Activated CD4-positive, alpha-beta T cell treated with anti-CD3 and anti-CD28 coated beads, Interleukin-2, amount 10 ng/mL, durations not matched to agents 7 days and 5 days (primary cell): Measurements from ENCODE around the gene MTAP. TPM values are rescaled to one million over a fixed set of nuclear protein-coding genes. Genes with fewer than 3 reads are reported as not detected.

Experiments used
- CTCF ChIA-PET: fragments of 350-600 bp; sonication (Branson Sonifier 250); formaldehyde crosslinking; loops from one replicate; lab custom pipeline; 2021; ENCODE audit warnings: antibody characterized with exemption; lab: Charles Lee
- POLR2A ChIA-PET: fragments of 350-600 bp; sonication (Branson Sonifier 250); formaldehyde crosslinking; loops from one replicate; lab custom pipeline; 2021; ENCODE audit warnings: antibody characterized with exemption; lab: Charles Lee
- DNase-seq: peaks from one replicate; pipeline ENCODE4 v3.0.0-alpha.2; 2020
- H3K27ac Mint-ChIP-seq: one replicate; pipeline ENCODE4 v1.8.0; 2021; ENCODE audit warnings: mild to moderate bottlenecking, moderate library complexity, mixed read lengths
- H3K27me3 Mint-ChIP-seq: one replicate; pipeline ENCODE4 v1.8.0; 2021; ENCODE audit warnings: mixed read lengths
- H3K36me3 Mint-ChIP-seq: one replicate; pipeline ENCODE4 v1.8.0; 2021; ENCODE audit warnings: low read depth, mixed read lengths
- H3K4me1 Mint-ChIP-seq: one replicate; pipeline ENCODE4 v1.8.0; 2021; ENCODE audit warnings: mixed read lengths
- H3K4me3 Mint-ChIP-seq: one replicate; pipeline ENCODE4 v1.8.0; 2021; ENCODE audit warnings: mild to moderate bottlenecking, moderate library complexity, mixed read lengths
- H3K9me3 Mint-ChIP-seq: one replicate; pipeline ENCODE4 v1.8.0; 2021; ENCODE audit warnings: mixed read lengths
- total RNA-seq, 2 experiments: library from RNA; stranded (reverse); gene quantifications; one replicate each; pipeline ENCODE4 v1.2.3, GENCODE V29; 2021

The MTAP gene
- total RNA-seq, 2 experiments from 2014 or later: 51.8 to 57.4 TPM

- Mint-ChIP-seq H3K4me3 (no peak overlapping the region), H3K4me1 (no peaks in the 10 kb centered on the region), H3K9me3 (peaks cover 32% of the 10 kb centered on the region), H3K36me3 (peaks cover 15% of the 10 kb centered on the region), H3K27ac (peak overlapping the region; percentile 3), H3K27me3 (peaks cover 3% of the 10 kb centered on the region)
- POLR2A ChIA-PET: no interaction called here
- no peak for DNase-seq
- CTCF ChIA-PET: no interaction called here
Observed at GRCh38 chr9:21904371-21904770, 101.9 kb downstream of the MTAP start.

- Mint-ChIP-seq H3K4me1 (no peaks in the 10 kb centered on the region), H3K36me3 (peaks cover 17% of the 10 kb centered on the region), H3K4me3 (no peak overlapping the region), H3K9me3 (peaks cover 34% of the 10 kb centered on the region), H3K27me3 (peaks cover 3% of the 10 kb centered on the region), H3K27ac (no peak overlapping the region)
- ChIA-PET POLR2A (no interaction called here), CTCF (no interaction called here)
- no peak for DNase-seq
Observed at GRCh38 chr9:21904776-21905175, 102.3 kb downstream of the MTAP start.

- no peaks in the 10 kb centered on the region for H3K4me1 Mint-ChIP-seq
- H3K4me3 Mint-ChIP-seq: no peak overlapping the region
- CTCF ChIA-PET: no interaction called here
- H3K27ac Mint-ChIP-seq: no peak overlapping the region
- no peak for DNase-seq
- POLR2A ChIA-PET: no interaction called here
- H3K9me3 Mint-ChIP-seq: peaks cover 30% of the 10 kb centered on the region
- H3K27me3 Mint-ChIP-seq: no peaks in the 10 kb centered on the region
- H3K36me3 Mint-ChIP-seq: peaks cover 12% of the 10 kb centered on the region
Observed at GRCh38 chr9:21906213-21906612, 103.8 kb downstream of the MTAP start.

GRCh38 chr9:21906881-21907280 is 104.4 kb downstream of the MTAP start:
- H3K36me3 Mint-ChIP-seq: peaks cover 12% of the 10 kb centered on the region
- H3K4me1 Mint-ChIP-seq: no peaks in the 10 kb centered on the region
- H3K9me3 Mint-ChIP-seq: peaks cover 30% of the 10 kb centered on the region
- H3K4me3 Mint-ChIP-seq: no peak overlapping the region
- no peak for DNase-seq
- no peaks in the 10 kb centered on the region for H3K27me3 Mint-ChIP-seq
- POLR2A ChIA-PET: no interaction called here
- no peak overlapping the region for H3K27ac Mint-ChIP-seq
- CTCF ChIA-PET: interaction anchor here (0.7 to 0.8 kb wide), 2 partner anchors 11 to 24 kb away, joined by 3 to 5 read pairs; no protein-coding TSS in a partner anchor

GRCh38 chr9:21919377-21920362 is 117.2 kb downstream of the MTAP start:
- Mint-ChIP-seq H3K9me3 (peaks cover 25% of the 10 kb centered on the region), H3K36me3 (peaks cover 20% of the 10 kb centered on the region), H3K27ac (peak overlapping the region; percentile 90), H3K4me3 (peak overlapping the region; percentile 50), H3K27me3 (no peaks in the 10 kb centered on the region), H3K4me1 (peaks cover 31% of the 10 kb centered on the region)
- ChIA-PET POLR2A (no interaction called here), CTCF (interaction anchor here (1.1 to 1.5 kb wide), 2 partner anchors 10 to 89 kb away, joined by 3 read pairs; partner anchors contain the start of gene CDKN2B)
- DNase-seq: peak; percentile 59

GRCh38 chr9:21923694-21924093 is 121.3 kb downstream of the MTAP start:
- H3K27ac Mint-ChIP-seq: peak overlapping the region; percentile 10
- CTCF ChIA-PET: interaction anchor here (0.5 kb wide), 1 partner anchor 9 kb away, joined by 3 read pairs; no protein-coding TSS in a partner anchor
- peaks cover 29% of the 10 kb centered on the region for H3K4me1 Mint-ChIP-seq
- peaks cover 15% of the 10 kb centered on the region for H3K36me3 Mint-ChIP-seq
- peaks cover 9% of the 10 kb centered on the region for H3K9me3 Mint-ChIP-seq
- no peak overlapping the region for H3K4me3 Mint-ChIP-seq
- DNase-seq: no peak
- no peaks in the 10 kb centered on the region for H3K27me3 Mint-ChIP-seq
- POLR2A ChIA-PET: no interaction called here

GRCh38 chr9:21927752-21928151 is 125.3 kb downstream of the MTAP start:
- no peak overlapping the region for H3K4me3 Mint-ChIP-seq
- ChIA-PET POLR2A (no interaction called here), CTCF (no interaction called here)
- peaks cover 5% of the 10 kb centered on the region for H3K4me1 Mint-ChIP-seq
- no peaks in the 10 kb centered on the region for H3K9me3 Mint-ChIP-seq
- no peaks in the 10 kb centered on the region for H3K27me3 Mint-ChIP-seq
- no peak overlapping the region for H3K27ac Mint-ChIP-seq
- peaks cover 15% of the 10 kb centered on the region for H3K36me3 Mint-ChIP-seq
- no peak for DNase-seq

- DNase-seq: no peak
- CTCF ChIA-PET: interaction anchor here (1.6 kb wide), 1 partner anchor 15 kb away, joined by 5 read pairs; no protein-coding TSS in a partner anchor
- H3K4me3 Mint-ChIP-seq: no peak overlapping the region
- no peaks in the 10 kb centered on the region for H3K9me3 Mint-ChIP-seq
- peaks cover 5% of the 10 kb centered on the region for H3K4me1 Mint-ChIP-seq
- H3K27me3 Mint-ChIP-seq: no peaks in the 10 kb centered on the region
- POLR2A ChIA-PET: no interaction called here
- H3K27ac Mint-ChIP-seq: no peak overlapping the region
- peaks cover 9% of the 10 kb centered on the region for H3K36me3 Mint-ChIP-seq
Observed at GRCh38 chr9:21931428-21931827, 129.0 kb downstream of the MTAP start.

GRCh38 chr9:21933281-21933680 is 130.8 kb downstream of the MTAP start:
- Mint-ChIP-seq H3K9me3 (no peaks in the 10 kb centered on the region), H3K36me3 (peaks cover 9% of the 10 kb centered on the region), H3K27ac (no peak overlapping the region)

GRCh38 chr9:21933865-21934264 is 131.4 kb downstream of the MTAP start:
- Mint-ChIP-seq H3K27ac (no peak overlapping the region), H3K9me3 (no peaks in the 10 kb centered on the region), H3K27me3 (no peaks in the 10 kb centered on the region), H3K4me1 (no peaks in the 10 kb centered on the region), H3K4me3 (no peak overlapping the region), H3K36me3 (peaks cover 9% of the 10 kb centered on the region)
- POLR2A ChIA-PET: no interaction called here
- no peak for DNase-seq
- CTCF ChIA-PET: interaction anchor here (0.7 kb wide), 1 partner anchor 9 kb away, joined by 3 read pairs; no protein-coding TSS in a partner anchor

More at GRCh38 chr9:21933281-21933680, 130.8 kb downstream of the MTAP start:
- DNase-seq: no peak
- Mint-ChIP-seq H3K4me1 (no peaks in the 10 kb centered on the region), H3K4me3 (no peak overlapping the region), H3K27me3 (no peaks in the 10 kb centered on the region)
- ChIA-PET CTCF (no interaction called here), POLR2A (interaction anchor here (0.7 kb wide), 1 partner anchor 8 kb away, joined by 3 read pairs; no protein-coding TSS in a partner anchor)

- peaks cover 9% of the 10 kb centered on the region for H3K36me3 Mint-ChIP-seq
- no peak overlapping the region for H3K4me3 Mint-ChIP-seq
- ChIA-PET POLR2A (no interaction called here), CTCF (no interaction called here)
- no peaks in the 10 kb centered on the region for H3K4me1 Mint-ChIP-seq
- no peaks in the 10 kb centered on the region for H3K27me3 Mint-ChIP-seq
- H3K27ac Mint-ChIP-seq: no peak overlapping the region
- no peaks in the 10 kb centered on the region for H3K9me3 Mint-ChIP-seq
- DNase-seq: no peak
Observed at GRCh38 chr9:21935631-21936030, 133.2 kb downstream of the MTAP start.

GRCh38 chr9:21936161-21936560 is 133.7 kb downstream of the MTAP start:
- H3K36me3 Mint-ChIP-seq: peaks cover 6% of the 10 kb centered on the region
- no peak for DNase-seq
- no peak overlapping the region for H3K4me3 Mint-ChIP-seq
- ChIA-PET POLR2A (no interaction called here), CTCF (no interaction called here)
- H3K27me3 Mint-ChIP-seq: peaks cover under 1% of the 10 kb centered on the region
- H3K4me1 Mint-ChIP-seq: no peaks in the 10 kb centered on the region
- H3K27ac Mint-ChIP-seq: no peak overlapping the region
- no peaks in the 10 kb centered on the region for H3K9me3 Mint-ChIP-seq
